Mucosa of stomach (tissue), 1 donor: ENCODE measurements around the gene HTT.

Experiments used
- H3K27me3 ChIP-seq: one replicate; pipeline ENCODE4 v1.7.0; 2013; ENCODE audit warnings: mild to moderate bottlenecking, low read length; ENCODE audit not compliant: control insufficient read depth, insufficient read depth
- H3K36me3 ChIP-seq: one replicate; pipeline ENCODE4 v1.7.0; 2013; ENCODE audit warnings: low read length; ENCODE audit not compliant: control insufficient read depth, insufficient read depth
- H3K4me1 ChIP-seq: one replicate; pipeline ENCODE4 v1.7.0; 2013; ENCODE audit warnings: mild to moderate bottlenecking, low read length; ENCODE audit not compliant: control insufficient read depth, insufficient read depth
- H3K4me3 ChIP-seq: one replicate; pipeline ENCODE4 v1.7.0; 2013; ENCODE audit warnings: low read length
- H3K9ac ChIP-seq: one replicate; pipeline ENCODE4 v1.7.0; 2013; ENCODE audit warnings: mild to moderate bottlenecking, low read length, moderate library complexity
- H3K9me3 ChIP-seq: one replicate; pipeline ENCODE4 v1.7.0; 2013; ENCODE audit warnings: mild to moderate bottlenecking, low read length, moderate library complexity; ENCODE audit not compliant: control insufficient read depth
- donor health status: Pancreatic carcinoma.

The HTT gene

DNA sequence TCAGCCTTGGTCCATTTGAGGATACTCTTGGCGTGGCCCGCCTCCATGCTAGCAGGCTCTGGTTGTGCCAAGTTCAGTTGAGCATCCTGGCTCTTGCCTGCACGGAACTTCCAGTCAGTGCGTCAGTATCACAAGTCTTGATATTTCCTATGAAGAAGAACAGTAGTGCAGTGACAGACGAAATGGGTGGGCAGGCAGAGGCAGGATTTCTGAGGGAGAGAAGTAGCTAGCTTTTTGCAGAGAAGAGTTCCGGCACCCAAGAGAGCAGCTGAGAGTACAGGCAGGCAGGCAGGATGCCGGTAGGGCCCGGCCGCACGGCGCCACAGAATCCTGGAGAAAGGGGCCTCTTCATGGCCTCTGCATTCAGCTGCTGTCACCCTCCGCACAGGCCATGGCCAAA, 118.3 kb downstream of the HTT start:
- Histone ChIP-seq H3K27me3 (no peaks in the 10 kb centered on the region), H3K36me3 (no peaks in the 10 kb centered on the region), H3K9ac (no peak overlapping the region), H3K9me3 (no peaks in the 10 kb centered on the region), H3K4me3 (no peak overlapping the region), H3K4me1 (no peaks in the 10 kb centered on the region)

DNA sequence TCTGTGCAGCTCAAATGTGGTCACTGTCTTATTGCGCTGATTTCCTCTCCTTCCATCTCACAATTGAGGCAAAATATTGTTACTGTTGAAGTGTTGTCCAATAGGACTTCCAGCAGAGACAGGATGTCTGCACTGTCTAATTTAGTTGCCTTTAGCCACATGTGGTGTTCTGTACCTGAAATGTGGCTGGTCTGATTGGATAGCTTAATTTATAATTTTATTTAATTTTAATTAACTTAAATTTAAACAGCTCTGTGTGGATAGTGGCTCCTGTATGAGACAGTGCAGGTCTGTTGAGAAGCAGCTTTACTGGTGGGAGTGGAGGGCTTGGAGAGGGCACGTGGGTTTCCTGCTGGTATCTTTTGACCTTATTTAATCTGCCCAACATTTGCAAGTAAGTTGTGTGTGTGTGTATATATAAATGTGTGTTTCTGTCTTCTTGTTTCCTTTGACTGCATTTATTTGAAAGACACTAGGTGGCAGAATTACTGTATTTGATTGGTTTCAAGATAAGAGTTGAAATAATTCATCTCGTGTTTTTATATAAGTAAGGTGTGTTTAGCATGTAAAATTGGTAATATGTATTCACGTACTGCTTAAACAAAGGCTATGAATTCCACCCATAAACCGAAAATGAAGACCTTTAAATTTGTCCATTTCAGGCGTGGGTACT, 119.2 kb downstream of the HTT start:
- no peaks in the 10 kb centered on the region for H3K4me1 ChIP-seq
- H3K9me3 ChIP-seq, result no peaks in the 10 kb centered on the region
- no peak overlapping the region for H3K9ac ChIP-seq
- no peak overlapping the region for H3K4me3 ChIP-seq
- no peaks in the 10 kb centered on the region for H3K36me3 ChIP-seq
- no peaks in the 10 kb centered on the region for H3K27me3 ChIP-seq

DNA sequence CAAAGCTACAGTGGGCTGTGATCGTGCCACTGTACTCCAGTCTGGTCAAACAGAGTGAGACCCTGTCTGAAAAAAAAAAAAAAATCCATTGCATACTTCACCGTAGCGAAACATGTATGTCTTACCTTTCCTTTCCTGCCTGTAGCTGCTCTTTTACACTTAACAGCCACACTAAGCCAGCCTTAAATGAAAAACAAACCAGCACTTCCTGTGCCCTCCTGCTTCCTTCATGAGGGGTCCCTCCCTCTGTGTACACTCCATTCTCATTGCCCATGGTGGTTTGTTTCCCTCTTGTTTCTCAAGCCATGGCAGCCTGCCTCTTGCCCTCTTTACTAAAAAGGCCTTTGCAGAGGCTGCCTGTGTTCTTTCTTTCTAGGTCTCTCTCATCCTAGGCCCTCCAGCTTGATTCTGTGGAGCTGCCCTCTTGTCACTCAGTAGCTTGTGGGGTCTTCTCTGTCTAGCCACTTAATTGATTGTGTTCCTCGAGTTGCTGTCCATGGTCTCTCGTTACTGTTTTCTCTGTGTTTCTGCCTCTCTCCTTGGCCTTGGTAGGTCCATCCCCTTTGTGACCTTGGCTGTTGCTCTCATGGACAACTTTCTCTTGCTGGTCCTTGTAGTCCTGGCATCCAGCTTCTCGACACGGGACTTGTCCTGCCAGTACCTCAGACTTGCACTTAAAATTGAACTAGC, 122.3 kb downstream of the HTT start:
- H3K27me3 ChIP-seq, result no peaks in the 10 kb centered on the region
- H3K9me3 ChIP-seq, result no peaks in the 10 kb centered on the region
- no peak overlapping the region for H3K9ac ChIP-seq
- no peaks in the 10 kb centered on the region for H3K36me3 ChIP-seq
- H3K4me1 ChIP-seq, result no peaks in the 10 kb centered on the region
- H3K4me3 ChIP-seq, result no peak overlapping the region

DNA sequence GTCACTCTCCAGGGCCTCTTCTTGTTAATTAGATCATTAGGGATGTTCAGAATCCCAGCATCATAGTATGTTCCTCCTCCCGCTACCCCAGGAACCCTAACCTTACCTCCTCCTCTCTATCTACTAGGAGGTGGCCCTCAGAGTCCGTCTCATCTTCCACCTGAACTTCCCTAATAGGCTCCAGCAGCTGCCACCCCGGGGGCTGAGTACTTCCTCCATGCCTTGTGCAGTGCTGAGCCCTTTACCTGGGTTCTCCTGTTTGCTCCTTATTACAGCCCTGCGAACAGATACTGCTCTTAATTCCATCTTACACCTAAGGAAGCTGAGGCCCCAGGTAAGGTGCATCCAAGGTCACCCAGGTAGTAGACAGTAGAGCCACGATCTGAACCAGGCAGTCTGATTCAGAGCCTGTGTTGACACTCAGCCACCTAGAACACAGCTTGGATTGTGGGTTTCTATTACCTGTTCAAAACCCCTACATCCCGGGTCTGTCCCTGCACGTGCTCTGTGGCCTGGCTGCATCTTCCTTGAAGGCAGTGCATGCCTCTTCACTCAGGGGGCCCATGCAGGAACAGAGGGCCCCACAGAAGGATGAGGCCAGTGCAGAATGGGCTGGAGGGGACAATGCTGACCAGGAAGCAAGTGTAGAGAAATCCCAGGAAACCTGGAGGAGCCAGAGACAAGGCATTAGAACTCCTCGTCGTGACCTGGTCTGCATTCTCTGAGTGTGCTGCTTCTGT, 123.1 kb downstream of the HTT start:
- no peaks in the 10 kb centered on the region for H3K27me3 ChIP-seq
- H3K9ac ChIP-seq, result no peak overlapping the region
- no peaks in the 10 kb centered on the region for H3K9me3 ChIP-seq
- H3K36me3 ChIP-seq, result no peaks in the 10 kb centered on the region
- no peaks in the 10 kb centered on the region for H3K4me1 ChIP-seq
- no peak overlapping the region for H3K4me3 ChIP-seq

DNA sequence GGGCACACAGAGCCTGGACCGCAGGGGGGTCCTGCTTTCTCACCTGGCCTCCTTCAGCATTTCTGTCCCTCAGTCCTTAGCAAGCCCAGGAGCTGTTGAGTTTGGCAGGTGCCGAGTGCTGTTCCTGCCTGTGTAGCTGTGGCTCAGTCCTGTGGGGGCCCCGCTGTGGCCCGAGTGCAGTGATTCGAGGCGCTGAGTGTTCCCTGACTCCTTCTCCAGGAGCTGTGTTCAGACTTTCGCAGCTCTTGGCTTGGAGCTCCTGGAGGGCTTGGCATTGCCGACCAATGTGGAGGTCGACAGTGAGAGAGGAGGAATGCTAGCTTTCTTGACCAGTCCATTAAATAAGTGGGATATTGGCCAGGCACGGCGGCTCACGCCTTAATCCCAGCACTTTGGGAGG, 124.4 kb downstream of the HTT start:
- no peaks in the 10 kb centered on the region for H3K4me1 ChIP-seq
- H3K36me3 ChIP-seq, result no peaks in the 10 kb centered on the region
- no peaks in the 10 kb centered on the region for H3K9me3 ChIP-seq
- H3K9ac ChIP-seq, result no peak overlapping the region
- no peaks in the 10 kb centered on the region for H3K27me3 ChIP-seq
- no peak overlapping the region for H3K4me3 ChIP-seq

DNA sequence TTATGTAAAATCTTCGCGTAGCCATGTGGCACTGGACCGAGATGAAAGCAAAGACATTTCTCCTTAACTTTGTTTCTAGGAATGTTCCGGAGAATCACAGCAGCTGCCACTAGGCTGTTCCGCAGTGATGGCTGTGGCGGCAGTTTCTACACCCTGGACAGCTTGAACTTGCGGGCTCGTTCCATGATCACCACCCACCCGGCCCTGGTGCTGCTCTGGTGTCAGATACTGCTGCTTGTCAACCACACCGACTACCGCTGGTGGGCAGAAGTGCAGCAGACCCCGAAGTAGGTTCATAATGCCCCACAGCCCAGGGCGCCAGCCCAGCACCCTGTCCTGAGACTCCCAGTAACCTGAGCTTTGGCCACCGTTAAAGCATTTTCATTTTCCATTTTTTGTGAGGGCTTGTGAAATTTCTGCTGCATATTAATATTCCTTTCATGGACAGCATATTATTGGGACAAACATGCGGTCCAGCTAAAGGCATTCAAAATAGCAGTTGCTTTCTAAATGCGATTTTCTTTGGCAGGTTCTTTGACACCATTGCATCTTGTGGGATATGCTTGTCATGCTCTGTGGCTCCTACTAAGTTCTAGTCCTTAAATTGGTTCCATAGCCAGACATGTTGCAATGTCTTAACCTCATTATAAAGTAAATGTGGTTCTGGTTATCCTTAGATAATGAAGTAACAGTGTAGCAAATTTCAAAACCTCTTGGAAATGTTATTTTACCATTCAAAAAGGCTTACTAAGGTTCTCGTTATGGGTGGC, 125.4 kb downstream of the HTT start:
- H3K36me3 ChIP-seq, result no peaks in the 10 kb centered on the region
- H3K4me3 ChIP-seq, result no peak overlapping the region
- H3K27me3 ChIP-seq, result no peaks in the 10 kb centered on the region
- no peaks in the 10 kb centered on the region for H3K4me1 ChIP-seq
- H3K9me3 ChIP-seq, result no peaks in the 10 kb centered on the region
- H3K9ac ChIP-seq, result no peak overlapping the region

DNA sequence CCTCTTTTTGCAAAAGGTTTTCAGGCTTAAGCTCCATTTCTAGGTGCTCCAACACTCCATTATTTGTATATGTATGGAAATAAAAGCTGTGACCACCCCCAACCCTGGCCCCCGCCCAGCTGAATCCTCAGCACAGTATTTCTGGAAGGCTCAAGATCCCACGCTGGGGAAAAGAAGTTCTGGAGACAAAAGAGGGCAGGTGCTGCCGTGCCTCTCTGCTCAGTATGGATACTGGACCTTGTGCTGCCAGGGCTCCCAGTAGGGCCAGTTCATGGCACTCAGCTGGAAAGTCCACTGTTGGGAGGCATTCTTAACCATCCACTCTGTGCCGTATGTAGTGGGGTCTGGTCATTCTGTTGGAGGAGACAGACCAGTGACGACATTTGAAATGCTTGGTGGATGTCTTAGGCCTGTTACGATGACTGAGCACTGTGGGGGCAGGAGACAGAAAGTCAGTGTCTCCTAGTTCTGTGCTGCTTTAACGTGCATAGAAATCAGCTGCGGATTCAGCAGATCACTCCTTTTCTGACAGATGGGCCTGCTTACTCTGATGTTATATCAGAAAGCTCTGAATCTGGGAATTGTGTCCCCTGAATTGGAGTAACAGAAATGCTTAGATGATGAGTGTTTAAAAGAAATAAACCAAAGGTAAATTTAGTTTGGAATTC, 126.1 kb downstream of the HTT start:
- H3K9ac ChIP-seq, result no peak overlapping the region
- H3K4me3 ChIP-seq, result no peak overlapping the region
- H3K36me3 ChIP-seq, result no peaks in the 10 kb centered on the region
- no peaks in the 10 kb centered on the region for H3K4me1 ChIP-seq
- H3K27me3 ChIP-seq, result no peaks in the 10 kb centered on the region
- no peaks in the 10 kb centered on the region for H3K9me3 ChIP-seq

DNA sequence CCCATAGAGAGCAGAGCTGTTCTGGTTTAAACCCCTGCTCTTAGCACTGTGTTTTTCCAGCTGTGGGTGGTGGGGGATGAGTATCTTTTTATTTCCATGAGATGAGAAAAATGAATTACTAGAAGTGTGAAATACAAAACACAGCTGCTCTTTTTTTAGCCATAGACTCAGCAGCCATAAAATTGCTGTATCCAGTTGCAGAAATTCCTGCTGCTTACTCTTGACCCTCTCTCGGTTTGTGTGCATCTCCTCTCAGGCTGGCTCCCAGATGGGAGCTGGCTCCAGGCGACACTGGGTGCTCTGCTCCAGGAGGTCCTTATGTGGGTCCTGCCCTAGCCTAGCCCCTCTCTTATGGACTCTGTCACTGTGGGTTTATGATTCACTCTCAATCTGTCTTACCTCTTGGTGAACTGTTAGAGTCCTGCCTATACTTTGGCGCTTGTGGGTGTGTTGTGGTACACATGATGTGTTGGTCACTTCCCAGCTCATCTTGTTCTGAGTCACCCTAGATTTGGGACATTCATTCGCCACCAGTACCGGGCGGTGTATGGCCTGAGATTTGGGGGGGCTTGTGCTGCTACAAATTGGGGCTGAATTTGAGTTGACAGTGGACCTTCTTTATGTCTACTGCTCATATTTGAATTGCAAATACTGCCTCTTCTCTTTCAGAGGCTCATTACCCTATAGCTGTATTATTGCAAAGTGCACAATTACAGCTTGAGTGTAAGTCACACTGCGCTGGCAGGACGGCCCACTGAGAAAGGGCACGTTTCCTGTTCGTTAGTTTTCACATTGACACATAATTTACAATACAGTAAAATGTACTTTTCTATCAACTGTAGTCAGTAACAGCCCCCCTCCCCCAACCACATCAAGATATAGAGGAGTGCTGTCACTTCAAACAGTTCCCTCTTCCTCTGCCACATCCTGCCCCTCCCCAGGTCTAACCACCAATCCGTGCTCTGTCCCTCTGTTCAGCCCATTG, 127.5 kb downstream of the HTT start:
- no peaks in the 10 kb centered on the region for H3K4me1 ChIP-seq
- no peak overlapping the region for H3K9ac ChIP-seq
- no peak overlapping the region for H3K4me3 ChIP-seq
- H3K36me3 ChIP-seq, result peaks cover 1% of the 10 kb centered on the region
- no peaks in the 10 kb centered on the region for H3K9me3 ChIP-seq
- no peaks in the 10 kb centered on the region for H3K27me3 ChIP-seq

DNA sequence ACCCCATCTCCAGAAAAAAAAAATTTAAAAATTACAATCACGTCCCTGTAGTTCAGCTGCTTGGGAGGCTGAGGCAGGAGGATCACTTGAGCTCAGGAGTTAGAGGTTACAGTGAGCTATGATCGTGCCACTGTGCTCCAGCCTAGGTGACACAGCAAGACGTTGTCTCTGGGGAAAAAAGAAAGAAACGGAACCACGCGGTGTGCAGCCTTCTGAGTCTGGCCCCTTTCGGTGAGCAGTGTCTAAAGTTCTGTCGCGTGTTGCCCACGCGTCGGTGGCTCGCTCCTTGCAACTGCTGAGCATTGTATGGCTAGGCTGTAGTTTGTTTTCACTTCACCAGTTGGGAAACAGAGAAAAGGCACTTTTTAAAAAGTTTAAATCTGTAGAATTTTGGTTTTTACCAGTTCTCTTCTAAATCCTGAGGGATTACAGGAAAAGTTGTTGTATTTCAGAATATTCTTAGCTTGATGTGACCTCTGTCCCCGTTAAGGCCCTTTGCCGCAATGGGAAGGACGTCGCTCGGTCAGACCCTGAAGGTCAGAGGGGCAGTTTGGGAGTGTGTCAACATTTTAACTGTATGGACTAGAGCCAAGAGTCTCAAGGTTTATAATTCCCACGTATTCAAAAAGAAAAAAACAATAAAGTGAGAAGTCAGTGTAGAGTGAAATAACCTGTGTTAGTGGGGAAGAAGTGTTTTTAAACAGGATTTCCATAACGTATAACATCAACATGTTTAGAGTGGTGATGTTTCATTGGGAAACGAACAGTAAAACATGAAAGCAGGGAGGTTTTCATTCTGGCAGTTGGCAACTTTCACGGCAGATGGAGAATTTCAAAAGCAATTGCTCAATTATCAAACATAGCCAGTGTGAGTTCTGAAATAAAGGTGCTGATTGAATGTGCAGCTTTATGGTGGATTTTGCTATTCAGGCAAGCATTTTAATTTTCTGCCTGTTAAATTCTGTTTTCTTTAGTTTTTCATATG, 128.6 kb downstream of the HTT start:
- Histone ChIP-seq H3K4me1 (no peaks in the 10 kb centered on the region), H3K9ac (no peak overlapping the region), H3K36me3 (peaks cover 10% of the 10 kb centered on the region), H3K9me3 (no peaks in the 10 kb centered on the region), H3K27me3 (no peaks in the 10 kb centered on the region), H3K4me3 (no peak overlapping the region)

DNA sequence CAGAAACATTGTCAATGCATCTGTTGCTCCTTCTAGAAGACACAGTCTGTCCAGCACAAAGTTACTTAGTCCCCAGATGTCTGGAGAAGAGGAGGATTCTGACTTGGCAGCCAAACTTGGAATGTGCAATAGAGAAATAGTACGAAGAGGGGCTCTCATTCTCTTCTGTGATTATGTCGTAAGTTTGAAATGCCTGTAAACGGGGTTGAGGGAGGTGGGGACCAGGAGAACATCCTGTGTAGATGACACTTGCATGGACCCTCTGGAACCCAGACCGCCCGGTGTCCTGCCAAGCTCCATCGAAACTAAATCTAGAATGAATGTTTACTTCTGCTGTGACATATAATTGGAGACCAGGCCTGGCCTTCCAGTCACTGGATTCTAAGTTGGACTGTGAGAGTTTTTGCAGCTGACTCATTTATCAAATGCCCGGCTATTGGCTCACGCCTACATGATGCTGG, 129.5 kb downstream of the HTT start:
- H3K4me3 ChIP-seq, result no peak overlapping the region
- no peaks in the 10 kb centered on the region for H3K27me3 ChIP-seq
- peaks cover 10% of the 10 kb centered on the region for H3K36me3 ChIP-seq
- H3K9me3 ChIP-seq, result no peaks in the 10 kb centered on the region
- H3K4me1 ChIP-seq, result no peaks in the 10 kb centered on the region
- H3K9ac ChIP-seq, result no peak overlapping the region
